Transverse colon (tissue), 3 donors: ENCODE measurements around the gene GLA.

Source experiments
- EP300 ChIP-seq: sonication (generic); formaldehyde crosslinking; IDR thresholded peaks from one replicate; pipeline ENCODE4 v1.6.1; 2017; ENCODE audit warnings: antibody characterized with exemption, low read depth
- POLR2A ChIP-seq: fragments of 450-650 bp; IDR thresholded peaks from one replicate; pipeline ENCODE4 v1.6.1; 2016; ENCODE audit warnings: antibody characterized with exemption, mild to moderate bottlenecking, moderate library complexity
- TF ChIP-seq, protein P1 (sequence below), 5 experiments: fragments of 200-600 bp in 3 of 5; fragments of 450-650 bp in 2 of 5; sonication (generic) in 3 of 5; IDR thresholded peaks; 1 replicate in 2 of 5; 2 replicates in 3 of 5; pipeline ENCODE4 v1.5.1; 2016 to 2017; ENCODE audit warnings: antibody characterized with exemption in 5 of 5, inconsistent platforms in 3 of 5, mild to moderate bottlenecking in 2 of 5, moderate library complexity in 1 of 5

DNA sequence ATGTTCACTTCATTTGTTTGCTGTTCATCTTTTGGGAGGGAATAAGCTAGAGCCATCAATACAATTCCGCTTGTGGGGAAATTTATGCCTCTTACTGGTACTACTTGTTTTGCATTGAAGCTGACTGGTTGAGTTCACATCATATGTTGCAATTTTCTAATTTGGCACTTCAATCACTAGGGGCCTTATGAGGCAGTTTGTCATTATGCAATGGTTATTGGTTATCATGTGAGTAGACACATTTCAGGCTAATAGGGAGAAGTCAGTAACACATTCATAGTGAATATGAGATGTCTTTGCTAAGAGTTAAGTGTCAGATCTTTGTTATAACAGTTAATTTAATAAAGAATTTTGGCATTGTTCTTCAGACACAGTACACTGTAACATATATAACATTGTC is 11.9 kb downstream of the GLA start:
- TF ChIP-seq, protein P1, sequence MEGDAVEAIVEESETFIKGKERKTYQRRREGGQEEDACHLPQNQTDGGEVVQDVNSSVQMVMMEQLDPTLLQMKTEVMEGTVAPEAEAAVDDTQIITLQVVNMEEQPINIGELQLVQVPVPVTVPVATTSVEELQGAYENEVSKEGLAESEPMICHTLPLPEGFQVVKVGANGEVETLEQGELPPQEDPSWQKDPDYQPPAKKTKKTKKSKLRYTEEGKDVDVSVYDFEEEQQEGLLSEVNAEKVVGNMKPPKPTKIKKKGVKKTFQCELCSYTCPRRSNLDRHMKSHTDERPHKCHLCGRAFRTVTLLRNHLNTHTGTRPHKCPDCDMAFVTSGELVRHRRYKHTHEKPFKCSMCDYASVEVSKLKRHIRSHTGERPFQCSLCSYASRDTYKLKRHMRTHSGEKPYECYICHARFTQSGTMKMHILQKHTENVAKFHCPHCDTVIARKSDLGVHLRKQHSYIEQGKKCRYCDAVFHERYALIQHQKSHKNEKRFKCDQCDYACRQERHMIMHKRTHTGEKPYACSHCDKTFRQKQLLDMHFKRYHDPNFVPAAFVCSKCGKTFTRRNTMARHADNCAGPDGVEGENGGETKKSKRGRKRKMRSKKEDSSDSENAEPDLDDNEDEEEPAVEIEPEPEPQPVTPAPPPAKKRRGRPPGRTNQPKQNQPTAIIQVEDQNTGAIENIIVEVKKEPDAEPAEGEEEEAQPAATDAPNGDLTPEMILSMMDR (IDR thresholded peaks at IDR 0.05) = no peak
- no peak for TF ChIP-seq EP300
- no peak for TF ChIP-seq POLR2A
